Measurements from ENCODE around the gene PTCH1. TPM values are rescaled to one million over a fixed set of nuclear protein-coding genes. Genes with fewer than 3 reads are reported as not detected.

PTCH1 gene
- total RNA-seq, 1 donor from 2014 or later, result 16.2 TPM

- H3K27me3 Mint-ChIP-seq (ENCODE audit: unreplicated experiment), result no peaks in the 10 kb centered on the region
- no peak overlapping the region for H3K4me3 Mint-ChIP-seq (ENCODE audit: unreplicated experiment)
- no peak for DNase-seq (ENCODE audit: extremely low spot score, unreplicated experiment)
- TF ChIP-seq CTCF (IDR thresholded peaks at IDR 0.05), result no peak
- no peak overlapping the region for H3K27ac Mint-ChIP-seq (ENCODE audit: unreplicated experiment)
- H3K36me3 Mint-ChIP-seq (ENCODE audit: unreplicated experiment), result no peaks in the 10 kb centered on the region
- H3K9me3 Mint-ChIP-seq (ENCODE audit: unreplicated experiment), result no peaks in the 10 kb centered on the region
- H3K4me1 Mint-ChIP-seq (ENCODE audit: unreplicated experiment), result peaks cover 52% of the 10 kb centered on the region
Observed at GRCh38 chr9:95502248-95502647, 14.5 kb downstream of the PTCH1 start.

GRCh38 chr9:95499847-95500246, 16.9 kb downstream of the PTCH1 start:
- H3K9me3 Mint-ChIP-seq (ENCODE audit: unreplicated experiment), result no peaks in the 10 kb centered on the region
- no peak for DNase-seq (ENCODE audit: extremely low spot score, unreplicated experiment)
- no peak overlapping the region for H3K4me3 Mint-ChIP-seq (ENCODE audit: unreplicated experiment)
- no peak overlapping the region for H3K27ac Mint-ChIP-seq (ENCODE audit: unreplicated experiment)
- TF ChIP-seq CTCF (IDR thresholded peaks at IDR 0.05), result no peak
- peaks cover 2% of the 10 kb centered on the region for H3K36me3 Mint-ChIP-seq (ENCODE audit: unreplicated experiment)
- peaks cover 56% of the 10 kb centered on the region for H3K4me1 Mint-ChIP-seq (ENCODE audit: unreplicated experiment)
- no peaks in the 10 kb centered on the region for H3K27me3 Mint-ChIP-seq (ENCODE audit: unreplicated experiment)

- Mint-ChIP-seq H3K36me3 (ENCODE audit: unreplicated experiment) (peaks cover 2% of the 10 kb centered on the region), H3K4me1 (ENCODE audit: unreplicated experiment) (peaks cover 49% of the 10 kb centered on the region), H3K4me3 (ENCODE audit: unreplicated experiment) (no peak overlapping the region), H3K27me3 (ENCODE audit: unreplicated experiment) (no peaks in the 10 kb centered on the region), H3K9me3 (ENCODE audit: unreplicated experiment) (no peaks in the 10 kb centered on the region), H3K27ac (ENCODE audit: unreplicated experiment) (peak overlapping the region; percentile 6)
- no peak for TF ChIP-seq CTCF (IDR thresholded peaks at IDR 0.05)
- no peak for DNase-seq (ENCODE audit: extremely low spot score, unreplicated experiment)
Observed at GRCh38 chr9:95499046-95499676, 17.6 kb downstream of the PTCH1 start.

GRCh38 chr9:95498641-95499040, 18.1 kb downstream of the PTCH1 start:
- DNase-seq (ENCODE audit: extremely low spot score, unreplicated experiment), result no peak
- H3K9me3 Mint-ChIP-seq (ENCODE audit: unreplicated experiment), result no peaks in the 10 kb centered on the region
- no peak for TF ChIP-seq CTCF (IDR thresholded peaks at IDR 0.05)
- no peak overlapping the region for H3K4me3 Mint-ChIP-seq (ENCODE audit: unreplicated experiment)
- peaks cover 47% of the 10 kb centered on the region for H3K4me1 Mint-ChIP-seq (ENCODE audit: unreplicated experiment)
- peaks cover 2% of the 10 kb centered on the region for H3K36me3 Mint-ChIP-seq (ENCODE audit: unreplicated experiment)
- H3K27ac Mint-ChIP-seq (ENCODE audit: unreplicated experiment), result peak overlapping the region; percentile 65
- no peaks in the 10 kb centered on the region for H3K27me3 Mint-ChIP-seq (ENCODE audit: unreplicated experiment)

GRCh38 chr9:95497772-95498171, 19.0 kb downstream of the PTCH1 start:
- H3K36me3 Mint-ChIP-seq (ENCODE audit: unreplicated experiment), result peaks cover 2% of the 10 kb centered on the region
- peak overlapping the region; percentile 21 for H3K27ac Mint-ChIP-seq (ENCODE audit: unreplicated experiment)
- no peaks in the 10 kb centered on the region for H3K9me3 Mint-ChIP-seq (ENCODE audit: unreplicated experiment)
- TF ChIP-seq CTCF (IDR thresholded peaks at IDR 0.05), result no peak
- peaks cover 43% of the 10 kb centered on the region for H3K4me1 Mint-ChIP-seq (ENCODE audit: unreplicated experiment)
- no peaks in the 10 kb centered on the region for H3K27me3 Mint-ChIP-seq (ENCODE audit: unreplicated experiment)
- no peak for DNase-seq (ENCODE audit: extremely low spot score, unreplicated experiment)
- H3K4me3 Mint-ChIP-seq (ENCODE audit: unreplicated experiment), result no peak overlapping the region
